T-helper 1 cell (primary cell): ENCODE data around the gene UBAC2.
A peak's percentile ranks its signal among the peaks of the same experiment; 100 is the strongest.

Source experiments
- DNase-seq, 5 donors: peaks; one replicate each; pipeline ENCODE4 v3.0.0-alpha.2; 2012 to 2020

UBAC2 gene

GRCh38 chr13:99363391-99363790 lies 162.7 kb downstream of the UBAC2 start:
- no peak for DNase-seq

- DNase-seq: no peak
Observed at GRCh38 chr13:99363949-99364348, 163.3 kb downstream of the UBAC2 start.

- no peak for DNase-seq
Observed at GRCh38 chr13:99366075-99366987, 165.7 kb downstream of the UBAC2 start.

- no peak for DNase-seq
Observed at GRCh38 chr13:99367106-99367616, 166.5 kb downstream of the UBAC2 start.

GRCh38 chr13:99367663-99368448 lies 167.2 kb downstream of the UBAC2 start:
- DNase-seq: peak in 1 of 5 donors; percentile 57

- DNase-seq: no peak
Observed at GRCh38 chr13:99370481-99371275, 170.0 kb downstream of the UBAC2 start.

GRCh38 chr13:99371956-99372355 lies 171.3 kb downstream of the UBAC2 start:
- DNase-seq: peak; percentile 45 to 69 (median 59)

GRCh38 chr13:99373436-99373835 lies 172.8 kb downstream of the UBAC2 start:
- no peak for DNase-seq

- no peak for DNase-seq
Observed at GRCh38 chr13:99374169-99374991, 173.7 kb downstream of the UBAC2 start.

GRCh38 chr13:99374994-99375737 lies 174.5 kb downstream of the UBAC2 start:
- DNase-seq: peak in 2 of 5 donors; percentile 29 to 41

- DNase-seq: no peak
Observed at GRCh38 chr13:99375738-99376080, 175.1 kb downstream of the UBAC2 start.

GRCh38 chr13:99376132-99376531 lies 175.5 kb downstream of the UBAC2 start:
- no peak for DNase-seq

GRCh38 chr13:99376924-99377323 lies 176.3 kb downstream of the UBAC2 start:
- no peak for DNase-seq

GRCh38 chr13:99377641-99378040 lies 177.0 kb downstream of the UBAC2 start:
- DNase-seq: no peak

- DNase-seq: no peak
Observed at GRCh38 chr13:99378985-99379733, 178.5 kb downstream of the UBAC2 start.

GRCh38 chr13:99379856-99380801 lies 179.5 kb downstream of the UBAC2 start:
- no peak for DNase-seq

- DNase-seq: peak in 2 of 5 donors; percentile 31 to 83
Observed at GRCh38 chr13:99380921-99381645, 180.4 kb downstream of the UBAC2 start.

- DNase-seq: no peak
Observed at GRCh38 chr13:99381766-99382165, 181.1 kb downstream of the UBAC2 start.
